RWPE2 (cell line): Measurements from ENCODE around the gene EFCC1.
"Not testable (repeated sequence)": the region's sequence is repeated elsewhere in the genome, so short reads cannot be mapped to it uniquely, and the experiment has no call there.

ENCODE experiments used
- ATAC-seq: fragments of 200-7000 bp; cut with Tn5 transposase; 3 replicates; pipeline ENCODE4 v1.9.1; 2021; ENCODE audit warnings: low read depth
- DNase-seq: peaks from one replicate; pipeline ENCODE4 v3.0.0-alpha.2; 2020; ENCODE audit warnings: low spot score
- H3K27ac ChIP-seq: fragments of 450-650 bp; 2 replicates; pipeline ENCODE4 v1.5.1; 2017; ENCODE audit warnings: mild to moderate bottlenecking; ENCODE audit not compliant: poor library complexity, severe bottlenecking
- H3K27me3 ChIP-seq: fragments of 250-450 bp; sonication (Bioruptor Pico); 2 replicates; pipeline ENCODE4 v1.5.1; 2021; ENCODE audit warnings: mild to moderate bottlenecking, moderate library complexity; ENCODE audit not compliant: insufficient read depth, poor library complexity, severe bottlenecking
- H3K36me3 ChIP-seq: fragments of 250-450 bp; sonication (Bioruptor Pico); 2 replicates; pipeline ENCODE4 v1.5.1; 2020; ENCODE audit warnings: low read depth, mild to moderate bottlenecking, moderate library complexity
- H3K4me1 ChIP-seq: fragments of 250-450 bp; sonication (Bioruptor Pico); 2 replicates; pipeline ENCODE4 v1.5.1; 2021; ENCODE audit warnings: mild to moderate bottlenecking, moderate library complexity; ENCODE audit not compliant: insufficient read depth, poor library complexity, severe bottlenecking
- H3K4me3 ChIP-seq: fragments of 250-450 bp; sonication (Bioruptor Pico); 2 replicates; pipeline ENCODE4 v1.5.1; 2021; ENCODE audit warnings: mild to moderate bottlenecking, moderate library complexity; ENCODE audit not compliant: severe bottlenecking
- H3K9me3 ChIP-seq: fragments of 250-450 bp; sonication (Bioruptor Pico); 2 replicates; pipeline ENCODE4 v1.5.1; 2021; ENCODE audit warnings: mild to moderate bottlenecking, moderate library complexity; ENCODE audit not compliant: severe bottlenecking
- CTCF ChIP-seq: fragments of 450-650 bp; IDR thresholded peaks from one replicate; pipeline ENCODE4 v1.5.1; 2017; ENCODE audit warnings: mild to moderate bottlenecking, moderate library complexity; ENCODE audit not compliant: poor library complexity, severe bottlenecking

Gene EFCC1

GRCh38 chr3:129065016-129065719 is 64.1 kb downstream of the EFCC1 start:
- no peaks in the 10 kb centered on the region for H3K36me3 ChIP-seq
- no peak overlapping the region for H3K27ac ChIP-seq
- H3K9me3 ChIP-seq, result no peaks in the 10 kb centered on the region
- no peaks in the 10 kb centered on the region for H3K27me3 ChIP-seq
- no peak for ATAC-seq
- no peak overlapping the region for H3K4me3 ChIP-seq
- no peak for DNase-seq
- TF ChIP-seq CTCF, result no peak
- H3K4me1 ChIP-seq, result no peaks in the 10 kb centered on the region

- Histone ChIP-seq H3K27me3 (no peaks in the 10 kb centered on the region), H3K36me3 (no peaks in the 10 kb centered on the region), H3K4me3 (no peak overlapping the region), H3K9me3 (no peaks in the 10 kb centered on the region), H3K27ac (no peak overlapping the region), H3K4me1 (no peaks in the 10 kb centered on the region)
- DNase-seq, result no peak
- TF ChIP-seq CTCF, result no peak
- no peak for ATAC-seq
Measured at GRCh38 chr3:129065720-129066073, 64.6 kb downstream of the EFCC1 start.

- not testable (repeated sequence) for DNase-seq, H3K36me3 ChIP-seq, ATAC-seq, H3K27me3 ChIP-seq, H3K4me1 ChIP-seq, H3K27ac ChIP-seq, H3K4me3 ChIP-seq, H3K9me3 ChIP-seq
Measured at GRCh38 chr3:129067719-129068118, 66.6 kb downstream of the EFCC1 start.

- Histone ChIP-seq H3K27ac (no peak overlapping the region), H3K27me3 (no peaks in the 10 kb centered on the region), H3K9me3 (no peaks in the 10 kb centered on the region), H3K4me1 (no peaks in the 10 kb centered on the region), H3K4me3 (no peak overlapping the region), H3K36me3 (no peaks in the 10 kb centered on the region)
- ATAC-seq (no peak), DNase-seq (no peak)
- TF ChIP-seq CTCF, result no peak
Measured at GRCh38 chr3:129068291-129068886, 67.3 kb downstream of the EFCC1 start.

- not testable (repeated sequence) for H3K4me3 ChIP-seq, H3K9me3 ChIP-seq, DNase-seq, H3K36me3 ChIP-seq, ATAC-seq, H3K27me3 ChIP-seq, H3K4me1 ChIP-seq, H3K27ac ChIP-seq
Measured at GRCh38 chr3:129069313-129070085, 68.4 kb downstream of the EFCC1 start.
